Testis (tissue), 2 donors: ENCODE results near the gene INTS11.

Experiments used
- POLR2A ChIP-seq: fragments of 450-650 bp; IDR thresholded peaks from one replicate; pipeline ENCODE4 v1.6.1; 2017; ENCODE audit warnings: antibody characterized with exemption, mild to moderate bottlenecking, moderate library complexity
- TF ChIP-seq, protein P1 (sequence below), 3 experiments: fragments of 450-650 bp in 2 of 3; fragments of 200-600 bp in 1 of 3; sonication (generic) in 1 of 3; IDR thresholded peaks; one replicate each; pipeline ENCODE4 v1.5.1; 2016 to 2019; ENCODE audit warnings: antibody characterized with exemption in 3 of 3, mild to moderate bottlenecking in 2 of 3, moderate library complexity in 1 of 3

- TF ChIP-seq, protein P1, sequence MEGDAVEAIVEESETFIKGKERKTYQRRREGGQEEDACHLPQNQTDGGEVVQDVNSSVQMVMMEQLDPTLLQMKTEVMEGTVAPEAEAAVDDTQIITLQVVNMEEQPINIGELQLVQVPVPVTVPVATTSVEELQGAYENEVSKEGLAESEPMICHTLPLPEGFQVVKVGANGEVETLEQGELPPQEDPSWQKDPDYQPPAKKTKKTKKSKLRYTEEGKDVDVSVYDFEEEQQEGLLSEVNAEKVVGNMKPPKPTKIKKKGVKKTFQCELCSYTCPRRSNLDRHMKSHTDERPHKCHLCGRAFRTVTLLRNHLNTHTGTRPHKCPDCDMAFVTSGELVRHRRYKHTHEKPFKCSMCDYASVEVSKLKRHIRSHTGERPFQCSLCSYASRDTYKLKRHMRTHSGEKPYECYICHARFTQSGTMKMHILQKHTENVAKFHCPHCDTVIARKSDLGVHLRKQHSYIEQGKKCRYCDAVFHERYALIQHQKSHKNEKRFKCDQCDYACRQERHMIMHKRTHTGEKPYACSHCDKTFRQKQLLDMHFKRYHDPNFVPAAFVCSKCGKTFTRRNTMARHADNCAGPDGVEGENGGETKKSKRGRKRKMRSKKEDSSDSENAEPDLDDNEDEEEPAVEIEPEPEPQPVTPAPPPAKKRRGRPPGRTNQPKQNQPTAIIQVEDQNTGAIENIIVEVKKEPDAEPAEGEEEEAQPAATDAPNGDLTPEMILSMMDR (IDR thresholded peaks at IDR 0.05): no peak
- no peak for TF ChIP-seq POLR2A
These were observed 25.4 kb downstream of the INTS11 start for GRCh38 chr1:1298861-1299685.
